ENCODE results near the gene SEPTIN5. TPM values are rescaled to one million over a fixed set of nuclear protein-coding genes. Genes with fewer than 3 reads are reported as not detected.
A peak's percentile ranks its signal among the peaks of the same experiment; 100 is the strongest.

The SEPTIN5 gene
- total and polyA plus RNA-seq, 2 donors from 2014 or later = 10.4 to 13.0 TPM

GRCh38 chr22:19729507-19729906 is 15.2 kb downstream of the SEPTIN5 start:
- DNase-seq (no peak), FAIRE-seq (no peak)
- no peak overlapping the region for H3K9ac ChIP-seq (ENCODE audit: low read length in 3 of 3)
- no peaks in the 10 kb centered on the region for H3K36me3 ChIP-seq (ENCODE audit: control insufficient read depth in 2 of 3, insufficient read depth in 3 of 3, low read length in 3 of 3)
- no peak for TF ChIP-seq CTCF (IDR thresholded peaks at IDR 0.05; ENCODE audit: borderline replicate concordance, extremely low read depth, insufficient read depth)
- intact Hi-C loops (cut with DNase I) = no loop called here
- no peaks in the 10 kb centered on the region for H3K9me3 ChIP-seq (ENCODE audit: control insufficient read depth in 2 of 3, insufficient read depth in 1 of 3, low read length in 3 of 3)
- peaks cover 0 to 4% (median 0%) of the 10 kb centered on the region in 3 donors for H3K4me1 ChIP-seq (ENCODE audit: control insufficient read depth in 2 of 3, insufficient read depth in 2 of 3, low read depth in 1 of 3, low read length in 3 of 3)
- H3K27me3 ChIP-seq (ENCODE audit: control insufficient read depth, insufficient read depth, low read length) = peaks cover 7% of the 10 kb centered on the region
- H3K4me3 ChIP-seq (ENCODE audit: low read length in 3 of 3) = no peak overlapping the region
- no peak overlapping the region for H3K27ac ChIP-seq (ENCODE audit: low read depth in 2 of 2, low read length in 2 of 2)

GRCh38 chr22:19730198-19730597 is 15.9 kb downstream of the SEPTIN5 start:
- peaks cover 1% of the 10 kb centered on the region for H3K27me3 ChIP-seq (ENCODE audit: control insufficient read depth, insufficient read depth, low read length)
- no peak for TF ChIP-seq CTCF (IDR thresholded peaks at IDR 0.05; ENCODE audit: borderline replicate concordance, extremely low read depth, insufficient read depth)
- no peak for DNase-seq
- no peaks in the 10 kb centered on the region for H3K9me3 ChIP-seq (ENCODE audit: control insufficient read depth in 2 of 3, insufficient read depth in 1 of 3, low read length in 3 of 3)
- no peaks in the 10 kb centered on the region for H3K36me3 ChIP-seq (ENCODE audit: control insufficient read depth in 2 of 3, insufficient read depth in 3 of 3, low read length in 3 of 3)
- H3K4me1 ChIP-seq (ENCODE audit: control insufficient read depth in 2 of 3, insufficient read depth in 2 of 3, low read depth in 1 of 3, low read length in 3 of 3) = peaks cover 0 to 4% (median 0%) of the 10 kb centered on the region in 3 donors
- intact Hi-C loops (cut with DNase I) = loop anchor here (5.0 kb wide), 1 partner anchor 182 kb away; no protein-coding TSS in a partner anchor
- no peak for FAIRE-seq
- no peak overlapping the region for H3K4me3 ChIP-seq (ENCODE audit: low read length in 3 of 3)
- H3K27ac ChIP-seq (ENCODE audit: low read depth in 2 of 2, low read length in 2 of 2) = no peak overlapping the region
- no peak overlapping the region for H3K9ac ChIP-seq (ENCODE audit: low read length in 3 of 3)

- Histone ChIP-seq H3K27me3 (ENCODE audit: control insufficient read depth, insufficient read depth, low read length) (no peaks in the 10 kb centered on the region), H3K9ac (ENCODE audit: low read length in 3 of 3) (no peak overlapping the region), H3K36me3 (ENCODE audit: control insufficient read depth in 2 of 3, insufficient read depth in 3 of 3, low read length in 3 of 3) (no peaks in the 10 kb centered on the region), H3K27ac (ENCODE audit: low read depth in 2 of 2, low read length in 2 of 2) (no peak overlapping the region), H3K4me1 (ENCODE audit: control insufficient read depth in 2 of 3, insufficient read depth in 2 of 3, low read depth in 1 of 3, low read length in 3 of 3) (peaks cover 0 to 4% (median 0%) of the 10 kb centered on the region in 3 donors), H3K9me3 (ENCODE audit: control insufficient read depth in 2 of 3, insufficient read depth in 1 of 3, low read length in 3 of 3) (no peaks in the 10 kb centered on the region), H3K4me3 (ENCODE audit: low read length in 3 of 3) (no peak overlapping the region)
- FAIRE-seq = no peak
- DNase-seq = peak; percentile 89 to 94 (median 91)
- intact Hi-C loops (cut with DNase I) = loop anchor here (5.0 kb wide), 1 partner anchor 181 kb away; no protein-coding TSS in a partner anchor
- TF ChIP-seq CTCF (IDR thresholded peaks at IDR 0.05; ENCODE audit: borderline replicate concordance, extremely low read depth, insufficient read depth) = peak; percentile 96
Measured at GRCh38 chr22:19730655-19731360, 16.5 kb downstream of the SEPTIN5 start.
